DMS53 (cell line): ENCODE data around the gene GLIPR2.
"Not testable (repeated sequence)": the region's sequence is repeated elsewhere in the genome, so short reads cannot be mapped to it uniquely, and the experiment has no call there.

Experiments
- DNase-seq: peaks from one replicate; lab custom pipeline; 2025; lab: John Stamatoyannopoulos, UW

Gene GLIPR2, protein sequence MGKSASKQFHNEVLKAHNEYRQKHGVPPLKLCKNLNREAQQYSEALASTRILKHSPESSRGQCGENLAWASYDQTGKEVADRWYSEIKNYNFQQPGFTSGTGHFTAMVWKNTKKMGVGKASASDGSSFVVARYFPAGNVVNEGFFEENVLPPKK

DNA sequence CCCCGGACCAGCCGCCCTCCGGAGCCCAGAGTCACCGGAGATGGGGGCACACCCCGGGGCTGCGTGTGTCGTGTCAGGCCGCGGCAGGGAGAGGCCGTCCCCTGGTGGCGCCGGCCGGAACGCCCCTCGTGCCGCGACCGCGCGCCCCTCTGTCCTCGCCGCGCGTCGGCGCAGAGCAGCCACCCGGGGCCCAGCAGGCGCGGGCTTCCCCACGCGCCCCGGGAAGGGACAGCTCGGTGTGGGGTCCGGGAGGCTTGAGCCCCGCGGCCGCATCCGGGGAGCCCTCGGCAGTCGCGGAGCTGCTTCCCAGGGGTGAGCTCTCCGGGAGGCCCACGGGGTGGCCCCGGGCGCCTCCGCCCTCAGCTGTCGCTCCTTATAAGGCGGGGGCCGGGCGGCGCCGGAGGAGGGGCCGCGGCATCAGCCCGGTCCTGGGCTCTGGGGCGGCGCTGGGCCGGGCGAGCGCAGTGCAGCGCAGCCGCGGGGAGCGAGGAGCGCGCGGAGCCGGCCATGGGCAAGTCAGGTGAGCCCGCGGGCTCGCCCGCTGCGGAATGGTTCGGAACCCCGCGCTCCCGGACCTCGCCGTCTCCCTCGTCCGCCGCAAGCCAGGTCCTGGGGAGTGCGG, at the start of gene GLIPR2:
Gene GLIPR2 (plus strand): TSS at position 462 of the 622 bp plus-strand sequence. CDS start 46 bp downstream, at position 508.
- DNase-seq: peak; percentile 75

DNA sequence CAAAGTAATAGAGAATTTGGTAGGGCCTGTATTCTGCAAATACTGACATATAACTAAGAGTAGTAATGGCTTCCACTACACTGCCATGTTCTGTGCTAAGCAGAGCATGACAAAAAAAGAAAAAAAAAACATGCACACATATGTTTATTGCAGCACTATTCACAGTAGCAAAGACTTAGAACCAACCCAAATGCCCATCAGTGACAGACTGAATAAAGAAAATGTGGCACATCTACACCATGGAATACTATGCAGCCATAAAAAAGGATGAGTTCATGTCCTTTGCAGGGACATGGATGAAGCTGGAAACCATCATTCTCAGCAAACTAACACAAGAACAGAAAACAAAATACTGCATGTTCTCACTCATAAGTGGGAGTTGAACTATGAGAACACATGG, 49.5 kb upstream of the GLIPR2 start:
- not testable (repeated sequence) for DNase-seq

DNA sequence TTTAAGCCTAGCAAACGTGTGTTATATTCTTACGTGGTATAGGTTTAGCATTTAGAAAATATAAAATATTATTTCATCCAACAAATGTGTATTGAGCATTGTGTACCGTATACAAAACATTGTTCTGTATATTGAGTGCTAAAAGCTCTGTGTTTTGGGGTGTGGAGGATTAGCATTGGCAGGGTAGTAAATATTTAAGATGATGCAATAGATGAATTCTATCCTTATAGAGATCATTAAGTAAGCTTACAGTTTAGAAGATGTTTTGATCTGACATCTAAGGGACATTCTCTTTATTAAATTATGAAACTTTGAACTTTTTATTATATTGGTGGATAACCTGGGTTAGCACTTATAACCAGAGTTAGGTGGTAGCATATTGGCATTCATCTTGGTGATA, 48.5 kb upstream of the GLIPR2 start:
- DNase-seq: no peak

DNA sequence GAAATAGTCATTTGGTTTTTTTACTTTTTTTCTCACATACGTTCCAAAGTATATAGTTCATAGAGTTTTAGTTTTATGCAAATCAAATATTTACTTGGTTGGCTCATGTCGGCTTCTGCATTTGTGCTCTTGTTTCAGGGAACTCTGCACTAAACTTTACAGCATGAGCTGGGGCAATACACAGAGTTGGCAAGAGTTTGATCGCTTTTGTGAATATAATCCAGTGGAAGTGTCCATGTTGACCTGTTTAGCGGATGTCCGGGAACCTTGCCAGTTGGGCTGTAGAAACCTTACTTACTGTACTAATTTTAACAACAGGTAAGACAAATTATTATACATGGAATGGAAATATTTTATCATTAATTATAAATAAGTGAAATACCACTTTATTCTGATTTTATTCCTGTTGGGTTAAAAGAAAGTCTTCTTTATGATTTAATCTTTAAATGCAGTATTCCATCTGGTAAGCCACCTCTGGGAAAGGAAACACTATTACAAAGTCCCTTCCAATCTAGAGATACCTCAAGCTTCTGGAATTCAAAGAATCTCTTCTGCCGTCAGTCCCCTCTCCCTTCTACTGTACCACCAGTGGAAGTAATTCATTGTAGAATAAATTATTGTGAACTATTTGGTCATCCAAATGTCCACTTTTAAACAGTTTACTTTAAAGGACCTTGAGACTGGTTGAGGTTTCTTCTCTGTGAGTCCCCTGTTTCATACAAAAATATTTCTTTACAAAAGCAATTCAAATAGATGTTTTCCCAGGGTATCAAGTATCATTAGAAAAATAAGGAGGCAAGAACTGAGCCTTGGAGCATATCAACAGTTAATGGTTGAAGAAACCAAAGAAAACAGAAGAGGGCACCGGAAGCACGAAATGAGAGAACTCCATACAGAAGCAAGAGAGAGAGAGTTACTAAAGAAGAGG, 45.2 kb upstream of the GLIPR2 start:
- no peak for DNase-seq

DNA sequence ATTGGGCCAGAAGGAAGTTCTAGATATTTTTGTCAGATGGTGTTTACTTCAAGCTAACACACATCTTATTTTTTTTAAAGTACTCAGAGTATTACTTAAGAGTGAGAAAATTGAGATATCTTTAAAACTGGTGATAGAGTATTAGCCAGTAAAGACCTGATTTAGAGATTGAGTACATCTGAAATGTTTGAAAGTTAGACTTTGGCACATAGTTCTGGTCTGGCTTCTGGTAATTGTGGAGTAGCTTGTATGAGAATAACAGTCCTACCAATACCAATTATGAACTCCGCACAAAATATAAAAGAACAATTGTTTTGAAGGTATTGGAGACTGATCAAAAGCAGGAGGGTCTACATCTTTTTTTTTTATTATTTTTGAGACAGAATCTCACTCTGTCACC, 44.5 kb upstream of the GLIPR2 start:
- no peak for DNase-seq

DNA sequence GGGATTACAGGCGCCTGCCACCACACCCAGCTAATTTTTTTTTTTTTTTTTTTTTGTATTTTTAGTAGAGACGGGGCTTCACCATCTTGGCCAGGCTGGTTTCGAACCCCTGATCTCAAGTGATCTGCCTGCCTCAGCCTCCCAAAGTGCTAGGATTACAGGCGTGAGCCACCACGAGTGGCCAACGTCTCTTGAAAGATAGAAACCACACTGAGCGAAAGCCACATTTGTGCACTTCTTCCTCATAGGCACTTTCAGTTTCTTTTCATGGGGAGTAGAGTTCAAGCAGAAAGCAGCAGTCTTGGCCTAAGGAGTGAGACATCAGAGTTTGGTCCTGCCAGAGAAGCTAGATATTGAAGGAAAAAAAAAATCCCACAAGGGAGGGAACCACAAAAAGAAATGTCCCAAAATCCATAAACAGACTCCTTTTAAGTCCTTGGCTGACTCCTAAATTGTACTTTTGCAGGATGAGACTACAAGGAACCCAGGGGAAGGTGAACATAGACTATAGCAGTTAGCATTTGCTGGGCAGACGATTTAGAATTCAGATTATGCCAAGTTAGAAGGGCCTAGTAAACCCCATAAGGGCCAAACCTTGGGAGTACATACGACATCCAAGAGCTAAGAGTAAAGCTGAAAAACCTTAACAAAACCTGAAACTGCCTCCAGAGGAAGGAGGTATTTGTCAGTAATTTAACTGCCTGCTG, 43.9 kb upstream of the GLIPR2 start:
- no peak for DNase-seq

DNA sequence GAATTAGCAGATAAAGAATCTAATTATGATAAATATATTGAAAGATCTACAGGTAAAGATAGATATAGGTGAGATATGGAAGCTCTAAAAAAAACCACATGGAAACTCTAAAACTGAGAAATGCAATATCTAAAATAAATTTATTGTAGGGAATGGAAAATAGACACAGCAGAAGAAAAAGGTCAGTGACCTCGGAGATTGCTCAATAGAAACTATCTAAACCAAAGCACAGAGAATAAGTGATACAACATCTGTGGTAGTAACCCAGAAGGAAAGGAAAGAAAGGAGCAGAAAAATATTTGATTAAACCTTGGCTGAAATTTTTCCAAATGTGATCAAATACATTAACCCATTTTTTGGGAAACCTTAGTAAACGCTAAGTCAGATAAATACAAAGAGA, 43.1 kb upstream of the GLIPR2 start:
- DNase-seq: no peak

DNA sequence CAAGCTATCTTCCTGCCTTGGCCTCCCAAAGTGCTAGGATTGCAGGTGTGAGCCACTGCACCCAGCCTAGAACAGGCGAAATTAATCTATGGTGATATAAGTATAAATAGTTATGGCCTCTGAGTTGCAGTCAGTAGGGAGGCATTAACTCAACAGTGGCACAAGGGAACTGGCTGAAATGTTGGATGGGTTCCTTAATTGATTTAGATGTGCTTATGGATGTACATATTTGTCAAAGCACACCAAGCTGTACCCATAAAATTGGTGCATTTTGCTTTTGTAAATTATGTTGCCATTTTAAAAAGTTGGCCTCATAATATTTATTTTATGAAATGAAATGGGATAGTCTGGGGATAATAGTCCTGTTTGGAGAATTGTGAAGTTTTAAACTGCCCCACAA, 36.8 kb upstream of the GLIPR2 start:
- no peak for DNase-seq

DNA sequence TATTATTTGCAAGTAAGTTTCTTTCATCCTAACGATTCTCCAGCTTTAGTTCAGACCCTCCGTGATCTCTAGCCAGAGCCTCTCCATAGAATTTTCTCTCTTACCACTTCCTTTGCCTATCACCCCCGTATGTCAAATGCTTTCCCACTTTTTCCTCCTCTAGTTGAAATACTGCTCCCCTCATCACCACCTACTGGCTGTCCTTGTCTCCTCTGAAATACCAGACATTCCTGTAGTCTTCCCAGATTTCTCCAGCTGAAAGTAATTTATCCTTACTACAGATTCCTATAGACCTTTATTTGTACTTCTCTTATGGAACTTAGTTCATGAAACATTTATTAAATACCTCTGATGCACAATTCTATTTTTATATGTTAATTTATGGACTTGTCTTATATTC, 36.0 kb upstream of the GLIPR2 start:
- no peak for DNase-seq

DNA sequence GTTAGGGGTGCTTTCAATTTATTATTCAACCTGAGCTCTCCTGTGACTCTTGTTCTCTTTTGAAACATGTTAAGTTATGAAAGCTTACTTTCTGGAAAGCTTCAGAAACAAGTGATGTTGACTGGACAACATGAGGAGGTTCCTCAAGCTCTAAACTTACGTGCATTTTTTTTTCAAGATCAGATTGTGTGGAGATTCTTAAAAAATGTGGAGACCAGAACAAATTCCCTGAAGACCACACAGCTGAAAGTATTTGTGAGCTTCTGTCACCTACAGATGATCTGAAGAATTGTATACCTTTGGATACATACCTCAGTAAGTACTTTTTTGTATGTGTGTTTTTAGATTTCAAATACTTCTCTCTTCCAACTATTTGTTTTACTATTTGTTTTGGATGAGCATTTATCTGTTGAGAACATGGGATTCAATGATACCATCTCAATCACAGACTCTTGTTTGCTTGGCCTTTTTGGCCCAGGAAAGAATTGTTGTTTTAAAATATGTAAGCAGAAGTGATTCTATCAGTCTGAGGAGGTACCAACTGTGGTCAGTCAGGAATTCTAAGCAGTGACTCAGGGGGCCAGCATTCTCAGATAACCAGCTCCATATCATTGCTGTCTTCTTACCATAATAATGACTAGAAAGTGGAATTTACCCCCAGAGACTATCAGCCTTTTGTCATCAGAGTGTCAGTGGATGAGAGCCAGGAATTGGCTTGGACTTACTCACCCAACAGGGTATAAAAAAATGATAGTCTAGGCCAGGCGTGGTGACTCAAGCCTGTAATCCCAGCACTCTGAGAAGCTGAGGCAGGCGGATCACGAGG, 34.4 kb upstream of the GLIPR2 start:
- no peak for DNase-seq

DNA sequence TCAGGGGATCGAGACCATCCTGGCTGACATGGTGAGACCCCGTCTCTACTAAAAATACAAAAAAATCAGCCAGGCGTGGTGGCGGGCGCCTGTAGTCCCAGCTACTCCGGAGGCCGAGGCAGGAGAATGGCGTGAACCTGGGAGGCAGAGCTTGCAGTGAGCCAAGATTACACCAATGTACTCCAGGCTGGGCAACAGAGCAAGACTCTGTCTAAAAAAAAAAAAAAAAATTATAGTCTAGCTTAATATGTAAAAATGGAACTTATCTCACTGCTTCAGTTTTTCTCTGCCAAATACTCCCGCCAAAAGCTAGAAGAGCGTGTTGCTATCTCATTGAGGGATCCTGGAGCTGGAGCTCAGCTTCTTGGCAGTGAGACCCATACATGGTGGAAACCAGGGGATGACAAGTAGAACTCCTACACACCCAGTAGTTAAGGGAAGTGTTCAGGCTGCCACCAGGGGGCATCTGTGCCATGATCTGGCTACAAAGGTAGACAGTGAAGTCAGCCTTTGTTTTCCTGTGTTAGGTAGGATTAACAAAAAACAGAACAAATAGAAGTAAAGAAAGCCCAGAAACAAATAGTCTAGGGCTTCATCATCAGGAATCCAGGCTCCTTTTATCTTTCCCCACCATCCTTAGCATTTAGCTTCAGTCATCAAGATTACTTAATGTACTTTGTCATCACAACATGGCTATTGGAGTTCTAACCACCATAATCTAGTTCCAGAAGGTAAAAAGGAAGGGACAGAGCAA, 33.6 kb upstream of the GLIPR2 start:
- DNase-seq: peak; percentile 89

DNA sequence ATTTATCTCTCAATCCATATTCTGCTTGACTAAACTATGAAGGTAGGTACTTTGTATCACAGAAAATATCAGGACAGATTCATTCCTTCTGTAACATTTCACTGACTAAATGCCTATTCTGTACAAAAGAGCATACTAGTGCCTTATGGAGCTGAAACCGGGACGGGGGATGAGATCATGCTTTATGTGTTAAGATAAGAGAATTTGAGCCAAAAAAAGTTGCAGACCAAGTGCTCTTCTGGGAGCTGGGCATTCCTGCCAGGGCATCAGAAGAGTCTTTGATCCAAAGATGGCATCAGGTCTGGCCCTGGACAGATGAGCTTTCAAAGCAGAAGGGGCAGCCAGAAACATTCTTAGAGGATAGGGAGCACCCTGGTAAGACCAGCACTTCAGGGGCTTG, 27.5 kb upstream of the GLIPR2 start:
- no peak for DNase-seq

DNA sequence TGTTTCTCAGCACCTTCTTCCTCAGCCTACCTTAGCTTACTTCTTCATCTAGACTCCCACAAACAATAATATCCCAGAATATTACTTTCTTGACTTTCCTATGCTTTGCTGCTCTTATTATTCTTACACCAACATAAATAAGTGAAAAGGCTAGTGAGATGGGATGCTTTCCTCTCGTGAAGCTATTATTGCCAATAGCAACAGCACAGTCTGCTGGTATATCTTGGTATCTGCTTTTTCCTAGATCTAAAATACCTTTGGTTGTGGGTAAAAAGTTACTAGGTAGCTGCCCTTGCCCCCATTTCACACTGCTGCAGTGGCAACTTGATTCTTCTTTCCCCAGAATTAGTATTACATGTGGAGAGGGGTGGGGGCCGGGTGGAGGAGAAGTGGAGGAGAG, 26.1 kb upstream of the GLIPR2 start:
- no peak for DNase-seq

DNA sequence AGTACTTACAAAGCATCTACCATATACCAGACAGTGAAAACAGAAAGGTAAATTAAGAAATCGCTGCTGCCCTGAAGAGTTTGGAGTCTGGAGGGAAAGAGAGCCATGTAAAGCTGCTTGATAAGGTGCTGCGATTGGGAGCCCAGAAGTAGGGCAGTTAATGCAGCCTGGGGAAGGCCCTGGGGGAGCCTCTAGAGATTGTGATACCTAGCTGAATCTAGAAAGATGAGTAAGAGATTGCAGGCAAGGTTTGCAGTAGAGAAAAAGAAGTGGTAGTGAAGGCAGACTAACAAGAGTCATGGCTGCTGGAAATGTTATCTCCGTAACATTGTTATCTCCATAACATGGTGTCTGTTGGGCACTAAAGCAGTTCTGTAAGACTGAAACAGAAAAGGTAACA, 24.0 kb upstream of the GLIPR2 start:
- no peak for DNase-seq

DNA sequence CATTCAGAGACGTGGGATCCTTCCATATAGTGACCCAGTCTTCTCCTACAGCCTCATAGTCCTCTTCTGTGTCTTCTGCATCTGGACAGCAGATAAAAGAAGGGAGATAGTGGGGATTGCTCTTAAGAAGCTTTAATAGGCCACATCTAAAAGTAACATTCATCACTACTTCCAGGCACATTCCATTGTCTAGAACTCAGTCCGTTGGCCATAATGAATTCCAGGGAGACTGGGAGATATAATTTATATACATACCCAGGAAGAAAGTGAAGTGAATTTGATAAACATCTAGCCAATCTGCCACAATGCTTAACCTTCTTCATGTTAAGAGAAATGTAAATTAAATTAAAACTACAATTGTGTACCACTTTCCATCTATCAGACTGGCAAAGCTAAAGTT, 22.5 kb upstream of the GLIPR2 start:
- DNase-seq: no peak

DNA sequence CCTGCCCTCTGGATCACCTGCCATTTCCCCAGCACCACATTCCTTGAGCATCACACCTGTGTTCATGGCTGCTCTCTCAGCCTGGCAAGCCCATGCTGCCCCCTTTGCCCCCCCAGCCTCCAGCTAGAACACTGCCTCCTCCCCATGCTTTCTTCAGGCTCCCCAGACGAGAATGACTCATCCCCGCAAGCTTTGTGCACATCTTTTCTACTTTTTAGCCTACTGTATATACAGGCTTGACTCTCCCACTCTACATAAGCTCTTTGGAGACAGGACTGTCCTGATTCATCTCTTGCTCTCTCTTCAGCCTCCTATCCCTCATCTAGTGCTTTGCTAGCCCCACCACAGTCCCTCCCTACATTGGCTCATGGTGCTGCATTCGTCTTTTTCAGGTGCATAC, 19.9 kb upstream of the GLIPR2 start:
- DNase-seq: no peak

DNA sequence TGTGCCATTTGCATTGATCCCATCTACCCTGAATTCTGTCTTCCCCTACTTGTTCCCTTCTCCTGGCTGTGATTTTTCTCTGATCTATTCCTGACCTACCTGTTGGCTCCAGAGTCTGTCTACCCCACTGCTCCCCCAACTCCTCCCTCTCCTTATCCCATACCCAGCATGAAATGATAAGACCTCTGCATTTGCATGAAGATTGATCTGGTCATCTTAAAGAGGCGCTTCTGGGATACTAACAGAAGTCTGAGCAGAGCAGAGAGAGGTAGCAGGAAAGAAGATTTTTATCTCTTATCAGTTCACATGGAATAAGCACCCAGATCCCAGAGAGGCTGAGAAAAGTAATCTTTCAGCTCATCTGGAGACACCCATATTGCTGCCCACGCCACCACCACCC, 18.3 kb upstream of the GLIPR2 start:
- no peak for DNase-seq

DNA sequence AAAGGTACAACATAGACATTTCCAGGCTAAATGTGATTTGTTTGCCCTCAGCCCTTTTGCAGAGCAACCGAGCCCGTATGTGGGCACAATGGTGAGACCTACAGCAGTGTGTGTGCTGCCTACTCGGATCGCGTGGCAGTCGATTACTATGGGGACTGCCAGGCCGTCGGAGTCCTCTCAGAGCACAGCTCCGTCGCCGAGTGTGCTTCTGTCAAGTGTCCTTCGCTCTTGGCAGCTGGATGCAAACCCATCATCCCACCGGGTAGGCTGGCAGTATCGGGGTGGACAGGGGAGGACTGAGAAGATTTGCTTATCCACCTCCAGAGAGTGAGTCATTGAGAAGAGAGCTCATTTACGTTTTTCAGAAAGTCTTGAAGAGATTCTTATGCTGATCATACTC, 17.8 kb upstream of the GLIPR2 start:
- no peak for DNase-seq

DNA sequence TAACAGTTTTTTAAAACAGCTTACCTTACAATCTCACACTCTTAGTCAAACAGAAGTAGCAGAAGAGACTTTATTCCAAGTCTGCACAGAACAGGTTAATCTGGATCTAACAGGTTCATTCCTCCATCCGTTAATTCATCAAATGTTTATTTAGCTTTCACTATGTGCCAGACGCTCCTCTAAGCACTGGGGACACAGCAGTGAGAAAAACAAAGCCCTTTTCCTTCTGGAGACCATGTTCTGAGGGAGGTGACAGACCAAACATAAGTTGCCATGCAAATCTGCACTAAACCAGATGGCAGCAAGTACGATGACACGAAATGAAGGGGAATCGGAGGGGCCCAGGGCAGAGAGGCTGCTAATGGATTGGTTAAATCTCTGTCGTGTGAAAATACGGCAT, 17.1 kb upstream of the GLIPR2 start:
- DNase-seq: peak; percentile 39

DNA sequence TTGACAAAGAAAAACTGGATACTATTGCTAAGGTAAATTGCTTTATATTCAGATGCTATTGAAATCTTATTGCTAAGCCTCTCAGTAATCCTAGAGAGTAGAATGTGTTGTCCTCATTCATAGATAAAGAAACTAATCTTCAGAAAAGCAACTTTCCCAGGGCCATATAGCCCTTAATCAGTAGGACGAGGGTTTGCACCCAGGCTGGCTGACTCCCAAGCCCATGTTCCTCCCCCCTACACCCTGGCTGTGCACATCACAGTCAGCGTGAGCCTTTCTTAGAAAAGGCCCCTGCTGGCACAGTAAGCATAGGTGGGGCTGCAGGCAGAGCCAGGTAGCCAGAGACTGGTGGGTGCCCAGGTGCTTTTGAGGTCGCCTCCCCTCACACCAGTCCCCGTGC, 15.8 kb upstream of the GLIPR2 start:
- DNase-seq: no peak

DNA sequence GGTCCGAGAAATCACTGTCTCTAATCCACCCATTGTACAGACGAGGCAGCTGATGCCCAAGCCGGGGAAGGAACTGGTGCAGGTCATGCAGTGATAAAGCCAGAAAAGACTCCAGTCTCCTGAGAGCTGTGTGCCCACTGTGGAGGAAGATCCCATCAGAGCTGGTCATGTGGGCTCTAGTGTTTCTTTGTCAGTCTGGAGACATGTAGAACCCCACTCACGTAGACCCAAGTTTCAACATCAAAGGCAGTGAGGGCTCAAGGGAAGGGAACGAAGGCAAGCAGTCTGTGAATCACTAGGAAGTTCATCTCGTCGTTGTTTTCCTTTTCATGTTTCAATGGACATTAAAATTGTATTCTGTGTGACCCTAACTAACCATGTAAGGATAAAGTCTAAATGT, 14.6 kb upstream of the GLIPR2 start:
- no peak for DNase-seq
